Measurements from ENCODE around the gene SPIRE2. TPM values are rescaled to one million over a fixed set of nuclear protein-coding genes. Genes with fewer than 3 reads are reported as not detected.
A peak's percentile ranks its signal among the peaks of the same experiment; 100 is the strongest.
"Not testable (repeated sequence)": the region's sequence is repeated elsewhere in the genome, so short reads cannot be mapped to it uniquely, and the experiment has no call there.

The SPIRE2 gene
- total RNA-seq, 1 donor = 0.72 TPM

- Histone ChIP-seq H3K79me2 (ENCODE audit: insufficient read depth, low read length) (peaks cover 56% of the 10 kb centered on the region), H4K20me1 (ENCODE audit: insufficient read depth, low read length) (peaks cover 37% of the 10 kb centered on the region), H2AFZ (ENCODE audit: low read length) (peak overlapping the region; percentile 57), H3K4me3 (ENCODE audit: insufficient read depth, low read length) (peak overlapping the region; percentile 98), H3K27me3 (ENCODE audit: insufficient read depth, low read length) (no peaks in the 10 kb centered on the region), H3K36me3 (ENCODE audit: insufficient read depth, low read length) (peaks cover 37% of the 10 kb centered on the region), H3K9me3 (ENCODE audit: low read depth, low read length) (no peaks in the 10 kb centered on the region), H3K27ac (ENCODE audit: low read depth, low read length) (peak overlapping the region; percentile 99), H3K4me2 (ENCODE audit: insufficient read depth, low read length) (peak overlapping the region; percentile 84), H3K4me1 (ENCODE audit: insufficient read depth, low read length) (peaks cover 16% of the 10 kb centered on the region)
- no peak for TF ChIP-seq CTCF (IDR thresholded peaks at IDR 0.05; ENCODE audit: extremely low read depth, low read depth, low read length)
- DNase-seq (ENCODE audit: insufficient read length, low spot score, missing footprints) = peak; percentile 98
These were observed 45.9 kb downstream of the SPIRE2 start for GRCh38 chr16:89873972-89874689.

GRCh38 chr16:89879123-89879522, 50.8 kb downstream of the SPIRE2 start:
- H3K4me2 ChIP-seq (ENCODE audit: insufficient read depth, low read length); H2AFZ ChIP-seq (ENCODE audit: low read length); H3K4me3 ChIP-seq (ENCODE audit: insufficient read depth, low read length); H3K27ac ChIP-seq (ENCODE audit: low read depth, low read length); H3K9me3 ChIP-seq (ENCODE audit: low read depth, low read length); H3K27me3 ChIP-seq (ENCODE audit: insufficient read depth, low read length); DNase-seq (ENCODE audit: insufficient read length, low spot score, missing footprints); H3K4me1 ChIP-seq (ENCODE audit: insufficient read depth, low read length): not testable (repeated sequence)
- Histone ChIP-seq H4K20me1 (ENCODE audit: insufficient read depth, low read length) (peaks cover 78% of the 10 kb centered on the region), H3K79me2 (ENCODE audit: insufficient read depth, low read length) (peaks cover 95% of the 10 kb centered on the region), H3K36me3 (ENCODE audit: insufficient read depth, low read length) (peaks cover 75% of the 10 kb centered on the region)

DNA sequence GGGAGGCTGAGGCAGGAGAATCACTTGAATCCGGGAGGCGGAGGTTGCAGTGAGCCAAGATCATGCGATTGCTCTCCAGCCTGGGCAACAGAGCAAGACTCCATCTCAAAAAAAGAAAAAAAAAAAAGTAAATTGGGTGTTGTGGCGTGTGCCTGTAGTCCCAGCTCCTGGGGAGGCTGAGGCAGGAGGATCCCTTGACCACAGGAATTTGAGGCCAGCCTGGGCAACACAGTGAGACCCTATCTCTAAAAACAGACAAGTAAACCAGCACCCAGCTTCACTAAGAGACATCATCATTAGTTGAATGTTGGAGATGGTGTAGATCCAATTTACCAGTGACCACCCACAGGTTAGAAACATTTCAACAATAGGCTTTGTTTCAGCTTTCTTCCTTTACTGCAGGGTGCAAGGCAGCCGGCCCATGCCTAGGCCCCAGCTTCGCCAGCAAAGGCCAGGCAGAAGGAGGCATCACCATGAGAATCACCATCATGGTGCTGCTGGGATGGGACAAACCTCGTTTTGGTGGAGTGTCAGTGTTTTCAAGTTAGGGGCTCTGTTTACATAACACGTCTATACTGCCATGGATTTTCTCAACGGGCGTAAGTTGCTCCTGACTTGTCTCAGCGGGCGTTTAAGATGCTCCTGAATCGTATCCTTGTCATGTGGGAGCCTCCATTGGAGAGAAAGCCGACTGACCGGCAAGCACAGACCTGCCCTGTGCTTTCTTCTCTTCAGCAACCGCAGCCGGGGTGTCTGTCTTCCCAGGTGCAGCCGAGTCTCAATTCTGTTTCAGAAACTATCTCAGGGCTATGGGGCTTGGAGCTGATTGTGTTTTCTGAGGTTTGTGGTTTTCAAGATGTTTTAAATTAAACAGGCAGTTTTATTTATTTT, 52.4 kb downstream of the SPIRE2 start:
- no peaks in the 10 kb centered on the region for H3K9me3 ChIP-seq (ENCODE audit: low read depth, low read length)
- TF ChIP-seq CTCF (IDR thresholded peaks at IDR 0.05; ENCODE audit: extremely low read depth, low read depth, low read length) = no peak
- no peak overlapping the region for H3K4me3 ChIP-seq (ENCODE audit: insufficient read depth, low read length)
- H2AFZ ChIP-seq (ENCODE audit: low read length) = no peak overlapping the region
- H3K36me3 ChIP-seq (ENCODE audit: insufficient read depth, low read length) = peaks cover 76% of the 10 kb centered on the region
- DNase-seq (ENCODE audit: insufficient read length, low spot score, missing footprints) = peak; percentile 18
- no peak overlapping the region for H3K27ac ChIP-seq (ENCODE audit: low read depth, low read length)
- no peak overlapping the region for H3K4me2 ChIP-seq (ENCODE audit: insufficient read depth, low read length)
- H4K20me1 ChIP-seq (ENCODE audit: insufficient read depth, low read length) = peaks cover 75% of the 10 kb centered on the region
- no peaks in the 10 kb centered on the region for H3K27me3 ChIP-seq (ENCODE audit: insufficient read depth, low read length)
- H3K4me1 ChIP-seq (ENCODE audit: insufficient read depth, low read length) = no peaks in the 10 kb centered on the region
- H3K79me2 ChIP-seq (ENCODE audit: insufficient read depth, low read length) = peaks cover 90% of the 10 kb centered on the region

DNA sequence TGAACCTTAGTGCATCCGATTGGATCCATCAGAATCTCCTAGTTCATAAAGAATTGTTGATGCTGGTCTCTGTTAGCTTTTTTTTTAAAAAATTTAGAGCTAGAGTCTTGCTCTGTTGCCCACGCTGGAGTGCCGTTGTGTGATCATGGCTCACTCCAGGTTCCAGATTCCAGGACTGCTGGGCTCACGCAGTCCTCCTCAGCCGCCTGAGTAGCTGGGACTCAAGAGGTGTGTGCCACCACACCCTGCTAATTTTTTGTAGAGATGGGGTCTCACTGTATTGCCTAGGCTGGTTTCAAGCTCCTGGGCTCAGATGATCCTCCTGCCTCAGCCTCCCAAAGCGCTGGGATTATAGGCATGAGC, 53.1 kb downstream of the SPIRE2 start:
- TF ChIP-seq CTCF (IDR thresholded peaks at IDR 0.05; ENCODE audit: extremely low read depth, low read depth, low read length) = no peak
- Histone ChIP-seq H3K79me2 (ENCODE audit: insufficient read depth, low read length) (peaks cover 84% of the 10 kb centered on the region), H3K27ac (ENCODE audit: low read depth, low read length) (no peak overlapping the region), H3K4me1 (ENCODE audit: insufficient read depth, low read length) (no peaks in the 10 kb centered on the region), H3K4me3 (ENCODE audit: insufficient read depth, low read length) (no peak overlapping the region), H3K36me3 (ENCODE audit: insufficient read depth, low read length) (peaks cover 72% of the 10 kb centered on the region), H3K9me3 (ENCODE audit: low read depth, low read length) (no peaks in the 10 kb centered on the region), H4K20me1 (ENCODE audit: insufficient read depth, low read length) (peaks cover 70% of the 10 kb centered on the region), H3K4me2 (ENCODE audit: insufficient read depth, low read length) (no peak overlapping the region), H2AFZ (ENCODE audit: low read length) (no peak overlapping the region), H3K27me3 (ENCODE audit: insufficient read depth, low read length) (no peaks in the 10 kb centered on the region)
- DNase-seq (ENCODE audit: insufficient read length, low spot score, missing footprints) = no peak

Measured in osteoblast (primary cell).